NCI-H774 (cell line): ENCODE measurements around the gene NDST4.
"Not testable (repeated sequence)": the region's sequence is repeated elsewhere in the genome, so short reads cannot be mapped to it uniquely, and the experiment has no call there.

ENCODE experiments used
- DNase-seq: peaks from one replicate; lab custom pipeline; 2025; lab: John Stamatoyannopoulos, UW

Gene NDST4

GRCh38 chr4:115054836-115055235, 58.6 kb downstream of the NDST4 start:
- DNase-seq: no peak

DNA sequence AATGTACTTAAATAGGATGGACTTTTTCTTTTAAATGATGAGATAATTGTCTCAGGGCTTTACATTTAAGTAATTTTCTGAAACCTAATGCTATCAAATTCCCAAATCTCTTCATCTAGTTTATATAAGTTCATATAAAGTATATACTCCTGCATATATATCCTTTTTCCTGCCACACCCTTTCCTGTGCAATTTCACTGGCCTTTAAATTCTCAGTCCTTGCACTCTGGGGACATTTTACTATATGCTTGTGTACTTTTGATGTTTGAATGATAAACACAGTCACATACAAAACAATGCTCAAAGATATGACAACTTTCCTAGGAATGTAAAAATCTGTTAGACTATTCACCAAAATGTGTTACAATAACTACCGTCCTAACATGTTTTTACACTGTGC, 60.1 kb downstream of the NDST4 start:
- DNase-seq: no peak

GRCh38 chr4:115042496-115042895, 70.9 kb downstream of the NDST4 start:
- DNase-seq: no peak

GRCh38 chr4:115030281-115030680, 83.1 kb downstream of the NDST4 start:
- DNase-seq: no peak

- DNase-seq: no peak
These were observed 84.6 kb downstream of the NDST4 start for GRCh38 chr4:115028682-115029410.

DNA sequence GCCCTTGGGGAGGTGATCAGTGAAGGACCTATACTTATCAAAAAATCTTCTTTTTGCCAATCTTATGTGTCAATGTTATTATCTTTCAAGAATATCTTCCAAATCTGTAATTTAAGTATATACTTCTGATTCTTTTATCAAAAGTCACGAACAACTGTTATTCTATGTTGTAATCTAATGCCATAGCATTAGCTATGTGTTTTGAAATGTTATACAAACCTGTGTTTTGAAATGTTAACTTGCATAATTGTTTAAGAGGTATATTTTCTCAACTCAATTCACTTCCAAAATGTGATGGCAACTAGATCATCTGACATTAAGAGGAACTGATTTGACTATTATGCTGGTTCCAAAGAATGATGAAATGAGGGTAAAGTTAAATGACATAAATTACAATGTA, 113.5 kb downstream of the NDST4 start:
- no peak for DNase-seq

- DNase-seq: no peak
These were observed 115.1 kb downstream of the NDST4 start for GRCh38 chr4:114998316-114998715.

- DNase-seq: no peak
These were observed 115.7 kb downstream of the NDST4 start for GRCh38 chr4:114997576-114998247.

GRCh38 chr4:114986133-114986532, 127.3 kb downstream of the NDST4 start:
- no peak for DNase-seq

GRCh38 chr4:114980932-114981708, 132.3 kb downstream of the NDST4 start:
- DNase-seq: no peak

GRCh38 chr4:114980399-114980798, 133.0 kb downstream of the NDST4 start:
- not testable (repeated sequence) for DNase-seq

DNA sequence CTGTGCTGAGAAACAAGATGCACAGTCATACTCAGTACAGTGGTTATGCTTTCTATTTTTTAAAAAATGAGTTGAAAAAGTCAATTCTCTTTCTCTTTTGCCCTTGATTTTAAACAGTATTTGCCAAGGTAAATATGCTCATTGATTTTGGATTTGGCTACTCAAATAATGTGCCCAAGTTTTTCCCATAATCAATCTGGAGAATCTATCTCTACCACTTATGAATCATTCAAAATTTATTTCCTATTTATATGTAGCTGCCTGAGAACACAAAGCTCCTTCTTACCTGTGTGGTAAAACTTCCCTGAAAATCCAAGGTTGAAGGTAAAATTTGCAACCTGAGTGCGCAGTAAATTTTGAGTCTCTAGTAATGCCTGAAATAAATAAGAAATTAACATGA, 136.5 kb downstream of the NDST4 start:
- no peak for DNase-seq

DNA sequence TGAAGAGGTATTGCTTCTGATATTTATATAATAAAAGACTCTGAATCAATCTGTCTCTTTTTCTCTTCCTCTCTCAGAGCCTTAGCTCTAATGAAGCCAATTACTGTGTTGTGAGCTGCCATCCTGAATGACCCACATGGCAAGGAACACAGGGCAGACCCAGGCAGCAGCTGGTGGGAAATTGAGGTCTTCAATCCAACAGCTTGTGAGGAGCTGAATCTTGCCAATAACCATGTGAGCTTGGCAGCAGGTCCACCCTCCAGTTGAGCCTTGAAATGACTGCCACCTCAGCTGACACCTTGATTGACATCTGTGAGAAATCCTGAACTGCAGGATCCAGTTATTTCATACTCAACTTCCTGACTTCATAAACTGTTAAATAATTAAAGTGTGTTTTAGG, 149.4 kb downstream of the NDST4 start:
- DNase-seq: no peak

DNA sequence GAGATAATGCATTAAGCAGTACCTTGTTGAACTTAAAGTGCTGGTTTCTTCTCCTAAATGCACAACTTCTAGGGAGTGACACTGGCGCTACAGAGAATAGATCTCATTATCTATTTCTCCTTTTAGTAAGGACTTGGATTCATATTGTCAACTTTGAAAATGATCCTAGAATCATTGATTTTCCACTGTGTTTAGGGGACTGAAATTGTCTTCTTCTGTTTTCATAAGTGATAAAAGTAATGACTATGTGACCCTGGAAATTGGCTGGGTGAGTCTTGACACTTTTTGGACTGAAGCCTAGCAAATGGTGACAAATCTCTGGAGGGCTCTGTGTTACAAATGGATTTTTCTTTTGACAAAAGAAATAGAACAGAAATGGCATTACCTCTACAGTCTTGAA, 167.8 kb downstream of the NDST4 start:
- DNase-seq: no peak

DNA sequence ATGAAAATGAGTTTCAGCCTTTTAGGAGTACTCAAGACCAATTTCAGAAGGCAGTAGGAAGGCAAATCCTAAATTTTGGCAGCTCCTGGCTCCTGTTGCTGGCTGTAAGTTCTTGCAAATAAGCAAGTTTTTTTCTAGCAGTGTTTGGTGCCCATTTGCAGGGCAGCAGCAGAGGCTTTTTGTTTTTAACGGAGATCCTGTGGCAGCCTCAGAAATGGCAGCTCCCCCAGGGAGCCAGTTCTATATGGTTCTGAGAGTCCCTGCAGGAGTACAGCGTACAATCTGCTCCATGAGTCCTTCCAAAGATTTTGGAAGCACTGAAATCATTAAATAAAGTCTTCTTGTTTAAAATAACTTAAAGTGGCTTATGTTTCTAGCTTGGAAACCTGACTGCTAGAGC, 171.9 kb downstream of the NDST4 start:
- no peak for DNase-seq

- no peak for DNase-seq
These were observed 185.5 kb downstream of the NDST4 start for GRCh38 chr4:114927881-114928280.

- no peak for DNase-seq
These were observed 186.8 kb downstream of the NDST4 start for GRCh38 chr4:114926583-114926982.

DNA sequence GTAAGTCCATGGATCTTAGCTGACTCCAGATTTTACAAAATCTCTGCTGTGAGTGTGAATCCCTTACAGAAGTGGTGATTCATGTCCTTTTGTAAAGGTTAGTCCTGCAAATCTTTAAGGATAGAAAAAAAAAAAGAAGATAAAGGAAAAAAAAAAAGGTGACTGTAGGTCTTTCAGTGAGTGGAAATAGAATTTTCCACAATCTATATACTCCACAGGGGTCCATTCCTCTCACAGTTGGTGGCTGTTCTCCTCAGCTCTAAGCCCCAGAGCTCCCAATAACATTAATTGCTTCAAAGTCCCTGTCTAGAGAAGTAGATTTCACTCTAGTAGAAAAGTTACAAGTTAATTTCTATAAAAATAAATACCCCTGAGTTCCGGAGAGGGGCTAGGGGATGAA, 189.1 kb downstream of the NDST4 start:
- no peak for DNase-seq

GRCh38 chr4:114922592-114922933, 190.9 kb downstream of the NDST4 start:
- no peak for DNase-seq

- no peak for DNase-seq
These were observed 191.4 kb downstream of the NDST4 start for GRCh38 chr4:114921790-114922591.

DNA sequence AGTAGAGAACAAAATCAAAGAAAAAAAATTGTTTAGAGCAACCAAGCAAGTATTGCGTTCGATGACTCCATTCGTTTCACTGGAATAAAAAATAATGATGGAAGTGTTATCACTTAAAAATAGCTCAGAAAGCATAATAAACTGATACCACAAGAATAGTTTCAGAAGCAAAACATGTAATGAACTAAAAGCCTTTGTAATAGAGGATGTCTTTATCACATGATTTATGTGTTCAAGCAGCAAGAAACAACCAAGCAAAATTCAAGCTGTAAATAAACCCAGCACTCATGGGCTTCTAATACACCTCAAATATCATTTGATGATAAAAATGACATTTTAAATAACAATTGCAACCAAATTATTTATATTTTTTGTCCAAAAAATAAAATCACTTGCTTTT, 192.2 kb downstream of the NDST4 start:
- DNase-seq: no peak

DNA sequence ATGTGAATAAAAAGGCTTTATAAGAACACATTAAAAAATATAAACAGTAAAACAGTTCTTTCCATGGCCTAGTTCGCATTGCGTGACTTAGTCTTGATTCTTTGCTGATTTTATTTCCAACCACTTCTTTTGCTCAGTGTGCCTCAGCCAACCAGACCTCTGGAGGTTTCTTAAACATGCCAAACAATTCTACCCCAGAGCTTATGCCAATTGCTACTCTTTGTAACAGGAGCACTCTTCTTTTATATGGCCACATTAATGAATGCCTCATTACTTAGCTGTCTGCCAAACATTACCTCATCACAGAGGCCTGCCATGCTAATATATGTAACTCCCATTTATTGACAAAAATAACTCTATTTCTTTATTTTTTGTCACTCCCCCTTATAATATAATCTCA, 202.3 kb downstream of the NDST4 start:
- DNase-seq: no peak
